ENCODE data around the gene PSMG3.

PSMG3 gene

DNA sequence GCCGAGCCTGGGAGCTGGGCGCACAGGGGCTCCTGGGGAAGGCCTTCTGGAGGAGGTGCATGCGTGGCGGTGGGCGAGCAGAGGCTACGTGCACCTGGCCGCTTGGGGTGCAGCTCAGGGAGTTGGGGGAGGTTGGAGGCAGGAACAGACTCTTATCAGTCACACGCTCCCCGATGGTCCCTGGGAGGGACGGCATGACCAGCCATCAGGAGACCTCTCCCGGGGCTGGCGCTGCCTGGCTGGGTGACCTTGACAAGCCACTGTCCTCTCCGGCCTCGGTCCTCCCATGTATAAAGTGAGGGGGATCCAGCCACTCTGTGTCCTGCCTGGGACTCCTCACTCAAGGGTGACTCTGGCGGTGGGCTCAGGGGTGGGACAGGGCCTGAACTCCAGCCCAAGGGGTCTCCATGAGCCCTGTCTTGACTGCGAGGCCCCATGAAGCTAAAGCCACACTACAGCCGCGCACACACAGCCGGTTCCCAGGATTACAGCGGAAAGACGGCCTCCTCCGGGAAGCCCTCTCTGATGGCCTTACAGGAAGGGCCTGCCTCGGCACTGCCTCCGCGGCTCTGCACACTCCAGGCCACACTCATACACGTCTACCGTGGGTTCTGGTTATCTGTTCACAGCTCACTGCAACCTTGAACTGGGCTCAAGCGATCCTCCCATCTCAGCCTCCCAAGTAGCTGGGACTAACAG is 16.2 kb downstream of the PSMG3 start:
- no peak overlapping the region for H3K27ac Mint-ChIP-seq
- H3K9me3 Mint-ChIP-seq: no peaks in the 10 kb centered on the region
- H3K36me3 Mint-ChIP-seq: no peaks in the 10 kb centered on the region
- H3K4me1 Mint-ChIP-seq: peaks cover 5 to 7% of the 10 kb centered on the region in 2 donors
- H3K4me3 Mint-ChIP-seq: no peak overlapping the region
- no peak for ATAC-seq (replicated peaks)
- no peak for DNase-seq
- H3K27me3 Mint-ChIP-seq: no peaks in the 10 kb centered on the region

DNA sequence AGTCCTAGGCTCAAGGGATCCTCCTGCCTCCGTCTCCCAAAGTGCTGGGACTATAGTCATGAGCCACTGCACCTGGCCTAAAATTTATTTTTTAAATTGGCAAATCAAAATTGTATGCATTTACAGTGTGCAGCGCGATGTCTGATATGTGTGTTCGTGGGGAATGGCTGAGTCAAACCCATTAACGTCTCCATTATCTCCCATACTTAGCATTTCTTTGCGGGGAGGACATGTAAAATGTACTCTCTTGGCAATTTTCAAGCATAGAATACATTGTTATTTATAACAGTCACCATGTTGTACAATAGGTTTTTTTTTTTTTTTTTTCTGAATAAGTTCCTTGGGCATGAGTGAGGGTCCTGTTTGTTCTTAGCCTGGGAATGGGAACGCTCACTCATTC is 17.6 kb downstream of the PSMG3 start:
- no peak overlapping the region for H3K4me3 Mint-ChIP-seq
- no peak overlapping the region for H3K27ac Mint-ChIP-seq
- ATAC-seq (replicated peaks) (no peak), DNase-seq (no peak)
- H3K27me3 Mint-ChIP-seq: no peaks in the 10 kb centered on the region
- H3K9me3 Mint-ChIP-seq: no peaks in the 10 kb centered on the region
- peaks cover 8 to 14% of the 10 kb centered on the region in 2 donors for H3K4me1 Mint-ChIP-seq
- H3K36me3 Mint-ChIP-seq: peaks cover 0 to 1% of the 10 kb centered on the region in 2 donors

DNA sequence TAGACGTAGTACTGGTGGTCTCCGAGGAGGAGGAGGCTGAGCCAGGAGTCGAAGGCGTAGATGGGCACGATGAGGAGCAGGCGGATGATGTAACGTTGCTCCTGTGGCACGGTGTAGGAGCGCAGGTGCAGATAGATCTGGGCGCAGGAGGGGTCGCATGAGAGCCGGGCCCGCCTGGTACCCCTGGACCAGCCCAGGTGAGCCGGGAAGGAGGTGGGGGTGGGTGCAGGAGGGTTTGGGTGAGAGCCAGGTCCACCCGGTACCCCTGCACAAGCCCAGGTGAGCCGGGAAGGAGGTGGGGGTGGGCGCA is 19.0 kb downstream of the PSMG3 start:
- H3K27me3 Mint-ChIP-seq: no peaks in the 10 kb centered on the region
- no peak for DNase-seq
- H3K4me1 Mint-ChIP-seq: peaks cover 6 to 8% of the 10 kb centered on the region in 2 donors
- peaks cover 0 to 1% of the 10 kb centered on the region in 2 donors for H3K36me3 Mint-ChIP-seq
- H3K27ac Mint-ChIP-seq: no peak overlapping the region
- no peak overlapping the region for H3K4me3 Mint-ChIP-seq
- no peaks in the 10 kb centered on the region for H3K9me3 Mint-ChIP-seq
- no peak for ATAC-seq (replicated peaks)

DNA sequence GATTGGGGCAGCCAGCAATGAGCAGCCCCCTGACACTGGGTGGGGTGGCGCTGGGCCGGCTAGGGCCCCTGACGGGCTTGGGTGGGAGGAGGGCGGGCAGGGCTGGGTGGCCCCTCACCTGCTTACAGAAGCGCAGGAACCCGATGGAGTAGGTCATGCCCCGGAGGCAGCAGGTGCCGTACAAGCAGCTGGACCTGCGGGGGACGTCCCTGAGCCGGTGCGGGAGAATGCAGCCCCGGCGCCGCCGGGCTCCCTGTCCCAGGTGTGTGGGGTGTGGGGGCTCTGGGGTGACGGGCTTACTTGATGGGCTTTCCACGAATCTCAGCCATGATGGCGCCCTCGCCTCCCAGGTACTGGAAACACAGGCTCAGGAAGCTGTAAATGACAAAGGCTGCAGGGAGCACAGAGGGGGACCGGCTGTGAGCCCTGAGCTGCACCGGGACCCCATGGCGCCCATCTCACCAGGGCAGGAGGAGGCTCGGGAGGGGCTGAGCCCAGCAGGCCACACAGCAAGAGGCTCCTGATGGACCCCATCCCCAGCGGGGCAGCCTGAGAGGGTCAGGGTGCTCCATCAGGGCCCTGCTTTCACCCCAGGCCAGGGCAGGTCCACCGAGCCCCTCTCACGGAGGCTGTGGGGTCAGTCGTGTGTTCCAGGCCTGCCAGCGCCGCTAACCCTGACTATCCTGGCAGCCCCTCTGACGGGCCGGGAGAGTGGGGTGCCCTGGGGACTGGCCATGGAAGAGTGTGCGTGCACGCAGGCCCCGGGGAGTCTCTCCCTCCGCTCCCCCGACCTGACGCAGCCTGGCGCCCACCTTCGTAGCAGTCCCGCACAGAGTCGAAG is 19.6 kb downstream of the PSMG3 start:
- no peaks in the 10 kb centered on the region for H3K27me3 Mint-ChIP-seq
- no peak for ATAC-seq (replicated peaks)
- H3K36me3 Mint-ChIP-seq: peaks cover 0 to 1% of the 10 kb centered on the region in 2 donors
- H3K4me3 Mint-ChIP-seq: no peak overlapping the region
- H3K9me3 Mint-ChIP-seq: no peaks in the 10 kb centered on the region
- peaks cover 8% of the 10 kb centered on the region in 2 donors for H3K4me1 Mint-ChIP-seq
- no peak overlapping the region for H3K27ac Mint-ChIP-seq
- DNase-seq: no peak

DNA sequence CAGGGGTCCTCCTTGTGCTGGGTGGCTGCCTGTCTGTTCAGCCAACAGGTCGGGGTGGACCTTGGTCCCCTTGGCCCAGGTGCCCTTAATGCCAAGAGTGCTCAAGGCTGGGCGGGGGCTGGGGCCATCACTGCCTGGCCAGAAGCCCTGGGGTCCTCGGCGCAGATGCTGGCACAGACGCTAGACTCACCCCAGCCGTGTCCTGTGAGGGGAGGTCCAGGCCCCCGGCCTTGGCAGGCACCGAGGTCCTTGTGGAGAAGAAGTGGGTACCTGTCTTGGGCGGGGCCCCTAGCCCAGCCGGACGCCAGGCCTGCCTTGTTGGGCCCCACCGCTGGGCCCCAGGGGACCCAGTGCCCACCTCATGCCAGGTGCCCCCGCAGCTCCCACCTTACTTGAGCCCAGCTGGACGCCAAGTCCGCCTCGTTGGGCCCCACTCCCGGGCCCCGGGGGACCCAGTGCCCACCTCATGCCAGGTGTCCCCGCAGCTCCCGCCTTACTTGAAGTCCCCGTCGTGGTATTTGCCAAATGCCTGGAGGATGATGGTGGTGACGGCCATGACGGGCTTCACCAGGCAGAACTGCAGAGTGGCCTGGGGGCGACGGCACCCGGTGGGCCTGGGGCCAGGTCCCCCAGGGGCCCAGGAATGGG is 20.4 kb downstream of the PSMG3 start:
- no peak for ATAC-seq (replicated peaks)
- Mint-ChIP-seq H3K27ac (no peak overlapping the region), H3K4me1 (peaks cover 8 to 11% of the 10 kb centered on the region in 2 donors), H3K9me3 (no peaks in the 10 kb centered on the region), H3K27me3 (no peaks in the 10 kb centered on the region), H3K4me3 (no peak overlapping the region), H3K36me3 (peaks cover 4% of the 10 kb centered on the region in 2 donors)
- no peak for DNase-seq

DNA sequence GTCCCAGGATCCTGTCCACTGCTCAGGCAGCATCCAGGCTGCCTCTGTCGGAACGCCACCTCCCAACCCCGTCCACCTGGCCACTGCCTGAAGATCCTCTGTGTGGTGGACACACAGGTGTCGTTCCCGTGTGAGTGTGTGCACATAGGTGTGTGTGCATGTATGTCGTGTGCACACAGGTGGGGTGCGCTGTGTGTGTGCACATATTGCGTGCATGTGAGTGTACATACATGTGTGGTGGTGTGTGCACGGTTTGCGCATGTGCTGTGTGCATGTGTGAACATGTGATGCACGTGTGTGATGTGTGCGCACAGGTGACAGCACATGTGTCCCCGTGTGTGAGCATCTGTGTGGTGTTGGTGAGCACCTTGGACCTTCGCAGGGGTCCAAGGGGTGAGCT is 20.9 kb downstream of the PSMG3 start:
- no peak for ATAC-seq (replicated peaks)
- Mint-ChIP-seq H3K4me1 (peaks cover 8 to 11% of the 10 kb centered on the region in 2 donors), H3K27ac (no peak overlapping the region), H3K27me3 (no peaks in the 10 kb centered on the region), H3K9me3 (no peaks in the 10 kb centered on the region), H3K4me3 (no peak overlapping the region), H3K36me3 (peaks cover 4 to 8% of the 10 kb centered on the region in 2 donors)
- no peak for DNase-seq

DNA sequence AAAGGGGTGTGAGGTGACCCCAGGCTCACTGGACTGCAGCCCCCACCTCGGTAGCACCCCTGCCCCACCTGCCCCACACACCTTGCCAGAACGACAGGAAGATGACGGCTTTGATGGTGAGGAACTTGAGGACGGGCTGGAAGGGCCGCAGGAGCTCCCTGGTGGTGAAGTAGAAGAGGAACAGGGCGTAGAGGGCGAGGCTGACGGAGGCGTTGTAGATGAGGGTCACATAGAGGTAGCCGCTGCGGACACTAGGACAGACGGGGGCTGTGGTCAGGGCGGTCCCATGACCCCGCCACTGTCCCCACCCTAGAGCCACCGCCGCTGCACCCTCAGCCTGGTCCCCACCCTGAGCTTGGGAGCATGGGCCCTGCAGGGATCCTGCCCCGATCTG is 21.4 kb downstream of the PSMG3 start:
- ATAC-seq (replicated peaks): peak in 1 of 2 donors; percentile 45
- DNase-seq: no peak
- Mint-ChIP-seq H3K27ac (no peak overlapping the region), H3K4me1 (peaks cover 8 to 11% of the 10 kb centered on the region in 2 donors), H3K36me3 (peaks cover 7 to 8% of the 10 kb centered on the region in 2 donors), H3K4me3 (no peak overlapping the region), H3K27me3 (no peaks in the 10 kb centered on the region), H3K9me3 (no peaks in the 10 kb centered on the region)

DNA sequence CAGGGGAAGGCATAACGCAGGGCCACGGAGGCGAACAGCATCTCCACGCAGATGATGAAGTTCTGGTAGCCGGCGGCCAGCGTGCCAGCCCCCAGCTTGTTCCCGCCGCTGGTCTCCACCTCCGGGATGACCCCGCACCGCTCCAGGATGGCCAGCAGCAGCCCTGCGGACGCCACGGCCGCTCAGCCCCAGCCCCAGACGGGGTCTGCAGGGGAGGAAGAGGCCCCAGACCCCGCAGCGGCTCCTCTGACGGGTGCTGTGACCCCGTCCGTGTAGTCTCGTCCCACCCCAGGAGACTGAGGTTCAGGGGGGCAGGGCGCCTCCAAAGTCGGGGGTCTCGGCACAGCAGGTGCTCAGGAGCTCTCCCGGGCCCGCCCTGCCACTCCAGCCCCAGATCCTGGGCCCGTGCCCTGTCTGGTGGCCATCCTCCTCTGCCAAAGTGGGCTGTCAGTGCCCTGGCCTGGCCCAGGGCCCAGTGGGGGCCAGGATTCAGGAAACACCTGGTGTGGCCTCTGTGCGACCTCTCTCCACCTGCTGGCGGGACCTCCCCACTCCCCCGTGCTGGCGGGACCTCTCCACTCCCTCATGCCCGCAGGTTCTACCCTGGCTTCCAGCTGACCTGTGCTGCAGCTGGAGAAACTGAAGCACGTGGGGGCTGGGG is 21.9 kb downstream of the PSMG3 start:
- peaks cover 8 to 11% of the 10 kb centered on the region in 2 donors for H3K4me1 Mint-ChIP-seq
- no peak overlapping the region for H3K4me3 Mint-ChIP-seq
- no peak overlapping the region for H3K27ac Mint-ChIP-seq
- no peak for DNase-seq
- H3K27me3 Mint-ChIP-seq: no peaks in the 10 kb centered on the region
- ATAC-seq (replicated peaks): peak in 1 of 2 donors; percentile 24
- H3K9me3 Mint-ChIP-seq: no peaks in the 10 kb centered on the region
- H3K36me3 Mint-ChIP-seq: peaks cover 8 to 10% of the 10 kb centered on the region in 2 donors

DNA sequence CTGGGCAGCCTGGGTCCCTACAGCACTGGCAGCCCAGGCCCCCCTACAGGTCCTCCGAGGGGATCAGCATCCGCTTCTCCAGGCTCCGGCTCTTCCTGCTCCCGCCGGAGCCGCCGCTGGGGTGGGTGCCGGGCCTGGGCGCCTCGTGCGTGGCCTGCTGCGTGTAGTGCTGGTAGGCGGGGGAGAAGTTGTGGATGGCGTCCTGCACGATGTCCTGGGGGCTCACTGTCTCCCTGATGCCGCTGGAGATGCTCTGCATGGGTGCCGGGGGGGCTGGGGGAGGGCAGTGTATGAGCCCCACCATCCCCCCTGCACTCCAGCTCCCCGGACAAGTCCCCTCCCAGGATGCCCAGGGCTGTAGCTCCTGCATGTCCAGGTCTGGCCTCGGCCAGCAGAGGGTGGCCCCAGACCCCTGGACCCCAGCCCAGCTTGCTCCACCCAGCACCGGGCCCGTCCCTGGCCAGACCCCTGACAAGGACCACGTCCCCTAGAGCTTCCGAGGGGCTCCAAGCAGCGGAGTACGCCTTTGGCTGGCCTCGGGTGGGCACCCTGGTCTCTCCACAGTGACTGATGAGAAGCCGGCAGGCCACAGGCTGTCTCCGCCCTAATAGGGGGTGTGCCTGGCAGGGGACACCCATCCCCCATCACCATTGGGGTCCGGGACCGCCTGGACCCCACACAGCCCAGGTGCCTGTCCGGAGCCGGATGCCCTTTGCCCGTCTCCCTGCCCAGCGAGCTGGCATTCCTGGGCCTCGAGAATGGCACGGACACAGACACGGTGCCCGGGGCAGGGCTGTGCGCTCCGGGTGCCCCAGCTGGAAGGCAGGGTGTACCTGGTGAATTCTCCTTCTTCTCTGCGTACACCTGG is 22.7 kb downstream of the PSMG3 start:
- Mint-ChIP-seq H3K27ac (no peak overlapping the region), H3K4me3 (no peak overlapping the region), H3K4me1 (peaks cover 8 to 11% of the 10 kb centered on the region in 2 donors), H3K36me3 (peaks cover 15% of the 10 kb centered on the region in 2 donors), H3K9me3 (no peaks in the 10 kb centered on the region), H3K27me3 (no peaks in the 10 kb centered on the region)
- DNase-seq (no peak), ATAC-seq (replicated peaks) (no peak)

DNA sequence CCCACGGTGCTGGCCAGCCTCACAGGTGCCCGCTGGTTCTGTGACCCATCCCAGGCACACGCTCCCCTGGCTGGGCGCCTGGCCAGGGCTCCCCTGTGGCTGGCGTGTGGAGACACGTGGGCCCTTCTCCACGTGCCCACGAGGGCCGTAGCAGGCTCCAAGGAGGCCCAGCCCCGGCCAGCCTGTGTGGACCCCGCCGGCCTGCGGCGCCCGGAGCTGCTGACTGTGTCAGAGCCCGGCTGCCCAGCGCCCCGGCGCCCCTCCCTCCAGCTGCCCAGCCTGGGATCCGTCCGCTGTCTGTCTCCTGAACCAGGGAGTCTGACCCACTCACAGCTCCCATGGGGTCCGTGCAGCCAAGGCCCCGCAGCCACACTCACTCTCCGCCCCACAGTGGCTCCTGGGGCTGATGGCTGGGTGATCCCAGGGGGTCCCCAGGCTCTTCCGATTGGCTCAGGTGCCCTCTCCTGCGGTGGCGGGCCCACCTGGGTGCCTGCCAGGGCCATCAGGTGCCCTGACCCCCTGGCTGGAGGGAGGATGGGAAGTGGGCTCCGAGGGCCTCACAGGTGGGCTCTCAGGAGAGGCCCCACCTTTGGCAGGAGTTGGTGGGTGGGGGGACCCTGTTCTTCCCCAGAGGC is 23.4 kb downstream of the PSMG3 start:
- ATAC-seq (replicated peaks) (no peak), DNase-seq (no peak)
- Mint-ChIP-seq H3K27ac (peak overlapping the region; percentile 60), H3K4me3 (no peak overlapping the region), H3K36me3 (peaks cover 15 to 18% of the 10 kb centered on the region in 2 donors), H3K4me1 (peaks cover 8 to 11% of the 10 kb centered on the region in 2 donors), H3K9me3 (no peaks in the 10 kb centered on the region), H3K27me3 (no peaks in the 10 kb centered on the region)

DNA sequence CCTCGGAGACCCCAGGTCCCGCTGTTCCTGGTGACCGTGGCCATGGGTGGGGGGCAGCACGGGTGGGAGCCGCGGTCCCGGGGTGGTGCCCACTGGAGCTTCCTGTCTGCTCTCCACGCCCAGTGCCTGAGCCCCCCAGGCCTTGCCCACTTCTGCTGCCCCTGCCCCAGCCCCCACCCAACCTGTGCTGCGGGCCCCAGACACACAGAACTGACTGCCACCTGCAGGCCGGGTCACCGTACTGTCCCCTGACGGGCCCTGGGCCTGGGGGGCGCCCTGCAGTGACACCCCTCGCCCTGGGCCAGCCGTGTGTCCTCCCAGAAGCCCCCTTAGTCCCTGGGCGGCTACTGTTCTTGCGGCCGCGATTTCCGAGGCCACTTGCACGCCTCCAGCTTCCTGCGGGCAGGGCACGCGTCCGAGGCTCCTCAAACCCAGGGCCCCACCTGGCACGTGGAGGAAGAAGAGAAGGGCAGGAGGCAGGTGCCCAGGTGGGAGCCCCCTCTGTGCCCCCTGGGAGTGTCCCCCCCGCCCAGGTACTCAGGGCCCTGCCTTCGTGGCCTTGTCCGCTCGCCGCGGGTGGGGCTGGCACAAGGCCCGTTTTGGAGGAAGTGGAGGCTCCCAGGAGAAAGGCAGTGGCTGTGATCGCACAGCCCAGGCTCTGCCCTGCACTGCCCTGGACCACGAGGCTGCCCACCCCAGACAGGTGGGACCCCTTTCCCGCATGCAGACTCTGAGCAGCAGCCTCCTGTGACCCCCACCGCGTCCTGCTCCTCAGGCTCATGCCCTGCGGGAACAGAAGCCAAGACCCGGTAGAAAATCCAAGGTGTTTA is 24.2 kb downstream of the PSMG3 start:
- Mint-ChIP-seq H3K4me3 (no peak overlapping the region), H3K4me1 (peaks cover 8 to 11% of the 10 kb centered on the region in 2 donors), H3K27ac (peak overlapping the region; percentile 60), H3K9me3 (no peaks in the 10 kb centered on the region), H3K36me3 (peaks cover 16 to 26% of the 10 kb centered on the region in 2 donors), H3K27me3 (no peaks in the 10 kb centered on the region)
- ATAC-seq (replicated peaks) (no peak), DNase-seq (no peak)

DNA sequence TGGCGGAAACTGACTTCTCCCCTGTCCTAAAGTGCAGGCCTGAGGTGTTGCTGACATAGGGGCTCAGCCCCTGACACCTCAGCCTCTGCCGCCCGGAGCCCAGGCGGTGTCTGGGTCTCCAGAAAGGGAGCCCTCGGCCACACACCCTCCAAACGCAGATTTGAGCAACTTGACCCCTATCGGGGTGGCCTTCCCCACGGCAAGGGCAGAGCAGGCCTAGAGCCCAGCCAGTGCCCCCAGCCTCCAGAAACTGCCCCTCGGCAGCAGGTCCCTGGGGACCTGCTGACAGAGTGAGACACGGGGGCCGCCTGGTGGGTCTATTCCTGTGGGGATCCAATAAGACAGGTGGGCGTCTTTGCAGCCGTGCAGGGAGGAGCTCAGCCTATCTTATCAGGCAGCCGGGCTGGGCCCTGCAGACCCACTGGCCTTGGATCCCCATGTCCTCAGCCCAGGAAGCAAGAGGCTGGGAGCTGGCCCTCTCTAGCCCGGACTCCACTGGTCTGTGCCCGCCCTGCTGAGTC is 24.9 kb downstream of the PSMG3 start:
- no peaks in the 10 kb centered on the region for H3K9me3 Mint-ChIP-seq
- no peaks in the 10 kb centered on the region for H3K27me3 Mint-ChIP-seq
- no peak overlapping the region for H3K4me3 Mint-ChIP-seq
- ATAC-seq (replicated peaks) (no peak), DNase-seq (no peak)
- peaks cover 8 to 11% of the 10 kb centered on the region in 2 donors for H3K4me1 Mint-ChIP-seq
- no peak overlapping the region for H3K27ac Mint-ChIP-seq
- H3K36me3 Mint-ChIP-seq: peaks cover 19 to 31% of the 10 kb centered on the region in 2 donors

All from stimulated activated naive B cell treated with anti-CD40 and anti-IgM and Interleukin-4, amounts not matched to agents 10 μg/mL and 1 μg/mL and 100 μg/mL, for 72 hours (primary cell).